ENCODE measurements around the gene NCOA5.
"Not testable (repeated sequence)": the region's sequence is repeated elsewhere in the genome, so short reads cannot be mapped to it uniquely, and the experiment has no call there.

Gene NCOA5

DNA sequence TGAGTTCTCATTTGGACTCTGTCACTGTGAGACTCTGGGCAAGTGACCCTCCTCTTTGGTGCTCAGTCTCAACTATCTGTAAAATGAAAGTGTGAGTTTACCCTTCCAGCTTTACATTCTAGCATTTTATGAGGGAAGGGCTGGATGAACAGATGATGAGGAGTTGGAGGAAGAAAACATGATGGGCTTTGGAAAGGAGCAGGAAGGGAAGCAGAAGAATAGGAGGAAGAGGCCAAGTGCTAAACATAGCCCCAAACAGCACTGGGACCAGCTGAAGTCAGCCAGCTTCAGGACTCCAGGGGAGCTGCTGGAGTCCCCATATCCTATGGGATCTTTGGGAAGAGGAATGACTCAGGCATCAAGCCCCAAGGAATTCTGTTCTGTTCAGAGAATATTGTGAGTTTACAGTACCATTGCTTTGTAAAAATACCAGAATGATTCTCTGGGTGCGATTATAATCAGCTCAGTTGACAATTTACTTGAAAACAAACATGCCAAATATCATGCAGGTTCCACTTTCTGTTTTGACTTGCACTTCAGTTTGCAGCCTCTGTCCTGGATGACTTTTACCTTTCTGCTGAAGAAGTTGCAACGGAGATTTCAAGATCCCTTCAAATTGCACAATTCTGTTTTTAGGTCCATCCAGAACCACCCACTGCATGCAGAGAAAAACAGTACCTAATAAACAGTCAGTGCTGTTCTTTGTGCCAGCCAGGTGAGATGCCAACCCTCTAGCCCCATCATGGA is 31.6 kb upstream of the NCOA5 start:
- DNase-seq (ENCODE audit: low read depth, low spot score) = no peak
- no peak overlapping the region for H3K27ac ChIP-seq

DNA sequence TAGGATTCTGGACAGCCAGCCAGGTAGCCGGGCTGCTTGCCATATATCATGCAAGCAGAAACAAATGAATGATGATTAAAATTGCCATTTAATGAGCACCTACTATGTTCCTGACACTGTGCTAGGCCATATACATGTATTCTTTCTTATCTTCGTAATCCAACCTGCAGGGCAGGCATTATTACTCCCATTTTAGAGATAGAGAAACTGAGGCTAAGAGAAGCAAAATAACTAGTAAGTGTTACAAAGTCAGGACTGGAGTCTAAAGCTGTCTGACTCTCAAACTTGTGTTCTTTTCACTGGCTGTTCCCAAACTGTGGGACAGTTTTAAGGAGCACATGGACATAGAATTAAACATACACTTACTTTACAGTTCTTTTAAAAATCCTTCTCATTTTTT is 30.4 kb upstream of the NCOA5 start:
- DNase-seq (ENCODE audit: low read depth, low spot score) = no peak
- no peak overlapping the region for H3K27ac ChIP-seq

DNA sequence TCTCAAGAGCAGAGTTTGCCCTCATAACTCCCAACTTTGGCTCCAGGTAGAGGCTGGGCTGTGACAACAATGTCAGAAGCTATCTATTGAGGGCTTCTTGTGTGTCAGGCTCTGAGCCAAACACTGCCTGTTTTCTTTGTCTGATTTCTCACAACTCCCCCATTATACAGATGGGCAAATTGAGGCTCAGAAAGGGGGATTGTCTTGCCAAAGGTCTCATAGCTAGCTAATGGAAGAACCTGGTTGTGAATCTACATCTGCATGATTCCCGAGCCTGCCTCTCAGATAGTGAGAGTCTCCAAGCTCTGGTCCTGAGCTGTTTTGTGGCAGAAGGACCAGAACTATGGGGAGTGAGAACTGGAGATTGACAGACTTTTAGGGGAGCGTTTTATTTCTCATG is 29.8 kb upstream of the NCOA5 start:
- no peak overlapping the region for H3K27ac ChIP-seq
- DNase-seq (ENCODE audit: low read depth, low spot score) = no peak

DNA sequence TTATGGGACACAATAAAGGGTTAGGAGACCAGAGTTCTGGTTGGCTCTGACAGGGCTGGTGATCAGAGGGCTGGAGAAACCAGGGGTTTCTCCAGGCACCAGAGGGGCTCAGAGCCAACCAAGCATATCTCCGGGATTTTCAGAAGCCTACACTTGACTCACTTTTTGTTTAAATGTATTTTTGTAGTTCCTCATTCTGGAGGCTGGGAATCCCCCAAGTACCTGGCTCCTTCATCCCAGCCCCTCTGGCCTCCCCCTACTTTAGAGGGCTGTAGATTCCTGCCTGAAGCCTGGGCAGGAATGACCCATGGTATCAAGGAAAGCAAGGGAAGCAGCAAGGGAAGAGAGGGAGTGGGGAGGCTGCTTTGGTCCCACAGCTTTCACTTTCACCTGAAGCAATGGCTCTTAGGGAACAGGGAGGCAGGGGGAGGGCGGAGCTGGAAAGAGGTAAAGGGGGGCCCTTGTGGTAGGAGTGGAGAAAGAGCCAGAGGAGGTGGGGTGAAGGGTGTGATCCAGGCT is 29.3 kb upstream of the NCOA5 start:
- no peak for DNase-seq (ENCODE audit: low read depth, low spot score)
- H3K27ac ChIP-seq = no peak overlapping the region

DNA sequence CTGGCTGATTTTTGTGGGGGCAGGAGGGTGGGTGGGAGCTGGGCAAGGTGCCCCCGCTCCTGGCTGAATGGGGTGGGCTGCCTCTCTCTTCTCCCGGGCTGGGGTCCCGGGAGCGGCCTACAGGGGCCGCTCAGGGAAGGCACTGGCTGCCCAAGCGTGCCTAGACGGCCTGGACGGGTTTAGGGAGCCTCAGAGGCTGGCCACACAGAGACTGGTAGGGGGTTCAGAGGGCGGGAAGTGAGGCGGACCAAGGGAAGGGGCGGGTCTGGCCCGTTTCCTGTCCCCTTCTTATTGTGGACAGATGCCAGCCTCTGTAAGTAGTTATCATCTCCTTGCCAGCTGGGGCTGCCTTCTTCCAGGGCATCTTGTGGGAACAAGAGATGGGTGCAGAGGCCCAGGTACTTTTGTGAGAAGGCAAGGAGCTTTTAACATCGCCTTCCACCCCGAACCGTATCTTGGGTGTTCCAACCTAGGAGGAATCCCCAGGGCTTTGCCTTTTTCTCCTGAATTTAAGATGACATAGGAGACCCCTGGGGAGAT is 28.8 kb upstream of the NCOA5 start:
- H3K27ac ChIP-seq = no peak overlapping the region
- no peak for DNase-seq (ENCODE audit: low read depth, low spot score)

DNA sequence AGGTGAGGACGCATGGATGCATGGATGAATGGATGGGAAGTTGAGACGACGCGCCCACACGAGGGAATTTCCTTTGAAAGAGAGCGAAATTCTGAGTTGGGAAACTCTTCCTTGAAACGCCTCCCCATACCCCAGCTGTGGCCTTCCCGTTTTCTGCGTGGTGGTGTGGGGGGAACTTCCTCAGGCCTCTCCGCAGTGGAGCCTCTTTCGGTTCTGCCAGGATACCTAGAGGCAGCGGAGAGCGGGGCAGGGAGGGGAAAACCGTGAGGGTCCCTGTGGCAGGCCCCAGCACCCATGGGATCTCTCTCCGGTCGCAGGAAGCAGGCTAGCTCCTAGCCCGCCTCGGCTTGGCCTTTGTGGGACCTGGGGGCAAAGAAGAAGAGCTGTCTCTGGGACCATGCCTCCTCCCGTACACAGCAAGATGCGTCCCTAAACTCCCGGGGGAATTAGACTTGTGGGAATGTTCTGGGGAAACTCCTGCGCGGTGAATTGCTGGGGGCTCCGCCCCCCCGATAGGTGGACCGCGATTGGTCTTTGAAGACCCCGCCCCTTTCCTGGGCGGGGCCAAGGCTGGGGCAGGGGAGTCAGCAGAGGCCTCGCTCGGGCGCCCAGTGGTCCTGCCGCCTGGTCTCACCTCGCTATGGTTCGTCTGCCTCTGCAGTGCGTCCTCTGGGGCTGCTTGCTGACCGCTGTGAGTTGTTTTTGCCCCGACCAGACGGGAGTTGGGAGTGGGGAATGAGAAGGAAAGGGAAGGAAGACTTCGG is 28.1 kb upstream of the NCOA5 start, which contains the start of gene CD40:
Gene CD40, plus strand, starts transcription at position 611 of the 764 bp plus-strand sequence. Its CDS starts 30 bp downstream, at position 641.
- no peak within 1 kb of the TSS for H3K27ac ChIP-seq
- DNase-seq (ENCODE audit: low read depth, low spot score) = no peak

DNA sequence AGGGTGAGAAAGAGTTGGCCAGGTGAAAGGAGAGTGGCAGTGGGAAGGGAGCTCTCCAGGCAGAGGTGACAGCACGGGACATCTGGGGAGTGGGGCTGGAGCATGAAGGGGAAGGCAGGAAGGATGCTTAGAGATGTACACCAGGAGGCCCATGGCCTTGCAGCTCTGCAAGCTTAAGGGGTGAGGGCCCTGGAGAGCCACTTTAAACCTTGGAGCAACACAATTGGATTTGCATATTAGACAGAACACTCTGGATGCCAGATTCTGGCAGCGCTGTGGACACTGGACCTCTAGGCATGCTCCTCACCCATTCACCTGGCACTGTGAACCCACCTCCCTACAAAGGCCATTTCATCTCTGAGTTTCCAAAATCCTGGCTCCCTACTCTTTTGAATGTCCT is 24.7 kb upstream of the NCOA5 start:
- H3K27ac ChIP-seq = no peak overlapping the region
- DNase-seq (ENCODE audit: low read depth, low spot score) = no peak

DNA sequence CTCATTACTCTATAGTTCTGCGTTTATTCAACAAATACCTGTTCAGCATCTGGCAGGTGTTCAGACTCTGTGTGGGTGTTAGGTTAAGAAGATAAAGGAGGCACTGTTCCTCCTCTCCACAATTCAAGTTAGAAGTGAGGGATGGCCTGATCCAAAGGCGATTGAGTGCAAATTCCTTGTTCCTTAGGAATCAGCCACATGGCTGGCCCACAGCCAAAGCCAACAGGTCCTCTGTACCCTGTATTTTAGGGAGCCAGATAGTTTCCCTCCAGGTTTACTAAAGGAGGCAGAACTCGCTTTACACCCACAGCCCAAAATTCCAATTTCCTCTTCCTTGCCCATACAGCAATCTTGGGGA is 23.3 kb upstream of the NCOA5 start:
- DNase-seq (ENCODE audit: low read depth, low spot score) = no peak

DNA sequence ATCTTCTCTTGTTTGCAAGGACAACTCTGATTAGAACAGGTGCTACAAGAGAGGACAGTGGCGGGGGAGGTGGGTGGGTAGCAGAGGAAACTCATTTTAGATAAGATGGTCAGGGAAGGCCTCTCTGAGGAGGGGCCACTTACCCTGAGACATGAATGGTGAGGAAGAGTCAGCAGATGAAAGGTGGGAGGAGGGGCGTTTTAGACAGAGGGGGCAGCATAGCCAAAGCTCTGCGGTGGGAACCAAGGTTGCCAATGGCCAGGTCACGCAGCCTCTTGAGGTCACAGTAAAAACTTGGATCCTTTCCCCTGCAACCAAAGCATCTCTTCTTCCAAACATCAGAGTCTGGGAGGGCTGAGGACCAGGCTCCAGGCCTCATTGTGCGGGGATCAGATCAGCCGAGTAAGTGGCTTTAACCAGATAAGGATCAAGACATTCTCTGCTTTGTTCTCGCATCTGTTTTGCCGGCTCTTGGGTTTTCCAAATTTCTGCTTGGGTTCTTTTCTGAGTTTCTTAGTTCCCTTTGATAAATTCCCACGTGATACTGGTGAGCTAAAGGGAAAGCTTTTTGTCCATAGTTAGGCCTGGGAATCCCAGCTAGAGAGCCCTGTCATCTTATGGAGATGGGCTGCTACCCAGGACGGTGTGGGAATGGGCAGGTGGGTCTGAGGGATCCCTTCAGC is 22.8 kb upstream of the NCOA5 start:
- no peak overlapping the region for H3K27ac ChIP-seq
- no peak for DNase-seq (ENCODE audit: low read depth, low spot score)

More for the DNA sequence above, 23.3 kb upstream of the NCOA5 start:
- no peak overlapping the region for H3K27ac ChIP-seq

DNA sequence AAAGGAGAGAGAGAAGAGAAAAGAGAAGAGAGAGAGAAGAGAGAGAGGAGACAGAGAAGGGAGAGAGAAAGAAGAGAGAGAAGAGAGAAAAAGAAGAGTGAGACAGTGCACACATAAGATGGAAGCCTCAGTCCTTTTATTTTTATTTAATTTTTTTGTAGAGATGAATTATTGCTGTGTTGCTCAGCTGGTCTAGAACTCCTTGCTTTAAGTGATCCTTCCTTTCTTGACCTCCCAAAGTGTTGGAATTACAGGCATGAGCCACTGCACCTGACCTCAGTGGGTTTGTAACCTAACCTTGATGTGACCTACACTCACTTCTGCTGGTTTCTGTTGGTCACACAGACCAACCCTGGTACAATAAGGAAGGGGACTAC is 22.1 kb upstream of the NCOA5 start:
- H3K27ac ChIP-seq = no peak overlapping the region
- DNase-seq (ENCODE audit: low read depth, low spot score) = no peak

DNA sequence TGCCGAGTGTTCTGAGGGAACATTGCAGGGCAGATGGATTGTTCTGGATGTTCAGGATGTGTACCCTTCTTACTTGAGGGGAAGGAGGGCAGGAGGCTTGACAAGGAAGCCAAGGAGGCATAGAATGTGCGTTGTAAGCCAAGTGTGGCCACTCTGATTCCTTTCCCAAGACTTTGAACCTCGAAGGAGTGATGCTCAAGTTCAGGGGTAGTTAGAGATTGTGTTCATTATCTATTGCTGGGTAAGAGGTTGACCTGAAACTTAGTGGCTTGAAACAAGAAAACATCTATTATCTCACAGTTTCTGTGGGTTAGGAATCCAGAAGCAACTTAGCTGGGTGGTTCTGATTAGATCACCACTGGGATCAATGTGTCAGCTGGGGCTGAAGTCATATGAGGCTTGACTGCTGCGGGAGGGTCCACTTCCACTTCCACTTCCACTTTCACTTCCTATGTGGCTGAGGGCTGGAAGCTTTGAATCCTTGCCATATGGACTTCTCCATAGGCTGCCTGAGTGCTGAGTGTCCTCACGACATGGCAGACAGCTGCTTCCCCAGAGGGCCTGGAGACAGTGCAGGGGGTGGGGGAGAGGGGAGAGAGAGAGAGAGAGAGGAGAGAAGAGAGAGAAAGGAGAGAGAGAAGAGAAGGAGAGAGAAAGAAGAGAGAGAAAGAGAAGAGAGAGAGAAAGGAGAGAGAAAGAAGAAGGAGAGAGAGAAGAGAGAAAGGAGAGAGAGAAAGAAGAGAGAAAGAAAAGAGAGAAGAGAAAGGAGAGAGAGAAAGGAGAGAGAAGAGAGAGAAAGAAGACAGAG is 21.5 kb upstream of the NCOA5 start:
- no peak overlapping the region for H3K27ac ChIP-seq
- no peak for DNase-seq (ENCODE audit: low read depth, low spot score)

DNA sequence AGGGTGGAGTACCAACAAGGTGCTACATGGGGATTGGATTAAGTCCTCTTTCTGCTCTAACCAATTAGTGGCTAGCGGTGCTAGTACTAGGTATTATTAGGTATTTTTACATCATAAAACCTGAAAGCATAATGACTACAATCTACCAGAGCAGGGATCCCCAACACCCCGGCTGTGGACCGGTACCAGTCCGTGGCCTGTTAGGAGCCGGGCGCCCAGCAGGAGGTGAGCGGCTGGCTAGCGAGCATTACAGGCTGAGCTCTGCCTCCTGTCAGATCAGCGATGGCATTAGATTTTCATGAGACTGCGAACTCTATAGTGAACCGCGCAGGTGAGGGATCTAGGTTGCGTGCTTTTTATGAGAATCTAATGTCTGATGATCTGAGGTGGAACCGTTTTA is 19.2 kb upstream of the NCOA5 start:
- DNase-seq (ENCODE audit: low read depth, low spot score) = no peak
- H3K27ac ChIP-seq = no peak overlapping the region

DNA sequence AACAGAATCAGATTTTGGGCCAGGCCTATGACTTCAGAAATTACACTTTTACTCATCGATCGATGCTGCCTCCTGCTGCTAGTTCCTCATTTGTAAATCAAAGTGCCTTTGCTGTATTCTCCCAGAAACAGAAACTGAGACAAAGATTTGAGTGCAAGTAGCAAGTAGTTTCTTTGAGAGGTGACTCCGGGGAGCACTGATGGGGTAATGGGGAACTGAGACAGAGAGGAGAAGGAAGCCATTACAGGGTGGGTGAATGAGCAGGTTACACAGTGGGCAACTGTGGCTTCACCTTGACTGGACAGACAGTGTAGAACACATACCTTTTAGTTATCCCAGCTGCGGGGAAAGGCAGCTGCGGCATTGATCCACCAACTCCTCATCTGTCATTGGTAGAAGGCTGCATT is 18.7 kb upstream of the NCOA5 start:
- H3K27ac ChIP-seq = no peak overlapping the region
- DNase-seq (ENCODE audit: low read depth, low spot score) = no peak

DNA sequence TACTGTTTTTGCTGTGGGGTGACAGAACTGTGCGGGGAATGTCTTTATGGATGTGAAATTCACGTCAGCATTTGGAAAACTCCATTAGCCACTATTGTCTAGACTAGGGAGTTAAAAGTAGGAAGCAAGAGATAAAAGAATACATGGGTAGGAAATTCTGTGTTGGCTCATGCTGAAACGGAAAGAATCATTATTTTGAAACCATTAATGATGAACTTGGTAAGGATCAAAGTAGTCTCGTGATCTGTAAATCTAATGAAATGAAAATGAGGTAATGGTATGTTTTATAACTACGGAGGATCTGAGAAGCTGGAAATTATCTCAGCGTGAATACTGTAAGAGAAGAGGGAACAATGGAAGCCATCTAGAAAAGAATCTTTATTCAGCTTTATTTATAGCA is 17.3 kb upstream of the NCOA5 start:
- no peak overlapping the region for H3K27ac ChIP-seq
- no peak for DNase-seq (ENCODE audit: low read depth, low spot score)

DNA sequence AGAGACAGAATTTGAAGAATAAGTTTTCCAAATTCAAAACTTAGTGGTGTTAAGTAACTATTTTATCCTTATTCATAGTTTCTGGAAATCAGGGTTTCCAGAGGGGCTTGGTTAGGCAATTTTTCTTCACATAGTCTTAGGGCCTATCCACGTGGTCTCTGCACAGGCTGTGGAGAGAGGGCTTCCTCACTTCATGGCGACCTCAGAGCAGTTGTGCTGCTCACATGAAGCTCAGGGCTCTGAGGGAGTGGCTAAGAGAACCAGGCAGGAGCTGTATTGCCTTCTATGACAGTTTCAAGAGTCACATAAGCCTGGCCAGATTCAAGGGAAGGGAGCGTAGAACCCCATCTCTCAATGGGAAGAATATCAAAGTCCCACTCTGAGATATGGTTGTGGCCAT is 14.5 kb upstream of the NCOA5 start:
- H3K27ac ChIP-seq = no peak overlapping the region

DNA sequence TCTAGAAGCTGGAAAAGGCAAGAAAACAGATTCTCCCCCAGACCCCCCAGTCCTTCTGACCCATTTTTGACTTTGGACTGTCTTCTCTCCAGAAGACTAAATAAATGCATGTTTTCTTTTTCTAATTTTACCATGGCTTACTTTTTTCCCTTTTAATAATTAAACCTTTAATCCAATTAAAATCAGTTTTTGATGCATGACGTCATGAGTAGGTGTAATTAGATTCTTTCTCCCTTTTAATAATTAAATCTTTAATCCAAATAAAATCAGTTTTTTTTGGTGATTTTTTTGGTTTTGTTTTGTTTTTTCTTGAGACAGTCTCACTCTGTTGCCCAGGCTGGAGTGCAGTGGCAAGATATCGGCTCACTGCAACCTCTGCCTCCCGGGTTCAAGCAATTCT is 13.2 kb upstream of the NCOA5 start:
- no peak overlapping the region for H3K27ac ChIP-seq
- no peak for DNase-seq (ENCODE audit: low read depth, low spot score)

More for the DNA sequence above, 14.5 kb upstream of the NCOA5 start:
- DNase-seq (ENCODE audit: low read depth, low spot score) = no peak

DNA sequence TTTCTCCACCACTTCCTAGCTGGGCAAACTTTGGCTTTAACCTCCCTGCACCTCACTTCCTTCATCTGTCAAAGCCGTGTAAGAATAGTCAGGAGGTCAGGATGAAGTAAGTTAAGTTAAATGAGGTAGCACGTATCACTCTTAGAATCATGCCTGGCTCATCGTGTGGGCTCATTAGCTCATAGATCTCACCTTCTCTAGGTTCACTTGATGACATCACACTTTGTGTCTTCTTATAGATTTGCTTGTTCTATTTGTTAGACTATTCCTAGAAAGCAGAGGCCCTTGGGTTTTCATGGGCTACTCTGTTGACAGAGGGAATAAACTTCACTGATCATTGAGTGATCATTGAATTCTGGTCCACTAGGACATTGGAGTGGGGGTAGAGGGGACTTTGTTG is 12.2 kb upstream of the NCOA5 start:
- no peak for DNase-seq (ENCODE audit: low read depth, low spot score)
- no peak overlapping the region for H3K27ac ChIP-seq

DNA sequence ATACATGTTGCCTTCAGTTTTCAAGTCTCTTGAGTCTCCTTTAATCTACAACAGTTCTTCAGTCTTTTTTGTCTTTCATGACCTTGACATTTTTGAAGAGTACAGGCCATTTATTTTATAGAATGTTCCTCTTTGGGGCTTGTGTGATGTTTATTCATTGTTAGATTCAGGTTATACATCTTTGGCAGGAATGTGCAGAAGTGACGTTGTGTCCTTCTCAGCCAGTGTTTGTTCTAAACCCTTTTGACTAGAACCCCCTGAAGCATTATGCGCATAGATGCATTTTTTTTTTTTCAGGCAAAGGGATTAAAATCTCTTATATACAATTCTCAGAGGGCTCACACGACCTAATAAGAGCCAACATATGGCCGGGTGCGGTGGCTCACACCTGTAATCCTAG is 11.2 kb upstream of the NCOA5 start:
- no peak overlapping the region for H3K27ac ChIP-seq

DNA sequence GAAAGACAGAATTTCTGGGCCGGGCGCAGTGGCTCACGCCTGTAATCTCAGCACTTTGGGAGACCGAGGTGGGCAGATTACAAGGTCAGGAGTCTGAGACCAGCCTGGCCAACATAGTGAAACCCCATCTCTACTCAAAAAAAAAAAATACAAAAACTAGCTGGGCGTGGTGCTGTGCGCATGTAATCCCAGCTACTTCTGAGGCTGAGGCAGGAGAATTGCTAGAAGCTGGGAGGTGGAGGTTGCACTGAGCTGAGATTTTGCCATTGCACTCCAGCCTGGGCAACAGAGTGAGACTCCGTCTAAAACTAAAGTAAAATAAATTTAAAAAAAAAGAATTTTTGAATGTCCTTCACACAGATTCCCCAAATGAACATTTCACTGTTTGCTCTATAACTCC is 10.7 kb upstream of the NCOA5 start:
- not testable (repeated sequence) for H3K27ac ChIP-seq; DNase-seq (ENCODE audit: low read depth, low spot score)

More for the DNA sequence above, 11.2 kb upstream of the NCOA5 start:
- no peak for DNase-seq (ENCODE audit: low read depth, low spot score)
